ENCODE results near the gene IP6K2. TPM values are rescaled to one million over a fixed set of nuclear protein-coding genes. Genes with fewer than 3 reads are reported as not detected.
A peak's percentile ranks its signal among the peaks of the same experiment; 100 is the strongest.

IP6K2 gene
- total RNA-seq, 2 donors from 2014 or later: 24.6 to 33.1 TPM

DNA sequence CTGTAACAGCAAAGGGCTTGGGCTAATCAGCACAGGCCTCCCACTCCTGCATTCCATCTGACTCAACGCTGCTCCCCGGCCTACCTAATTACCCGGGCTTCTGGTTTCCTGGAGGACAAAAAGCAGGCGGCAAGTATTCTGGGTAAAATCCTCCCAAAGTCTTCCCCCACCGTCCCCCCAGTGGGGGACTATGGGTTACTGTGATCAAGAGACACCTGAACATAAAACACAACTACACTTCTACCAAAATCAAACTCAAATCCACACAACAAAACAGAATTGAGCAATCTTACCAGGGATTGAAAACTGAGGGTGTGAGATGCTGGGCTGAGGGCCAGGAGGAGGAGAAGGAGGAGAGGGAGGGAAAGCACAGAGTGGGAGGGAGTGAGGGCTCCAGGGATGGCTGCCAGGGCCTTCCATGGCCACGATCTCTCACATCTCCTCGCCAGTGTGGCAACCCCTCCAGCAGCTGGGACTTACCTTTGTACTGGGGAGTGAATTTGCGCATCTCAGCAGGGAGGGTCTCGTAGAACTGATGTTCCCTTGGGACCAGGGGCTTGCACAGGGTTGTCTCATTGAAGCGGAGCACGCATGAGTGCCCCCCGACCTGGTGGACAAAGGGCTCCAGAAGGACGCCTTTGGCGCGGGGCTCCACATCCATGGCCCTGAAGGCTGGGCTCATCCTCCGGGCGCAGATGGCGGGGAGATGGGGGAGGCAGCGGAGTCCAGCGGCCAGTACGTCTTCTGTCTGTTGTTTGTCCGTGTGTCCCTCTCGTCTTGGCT, 22.2 kb downstream of the IP6K2 start:
- peak; percentile 93 for DNase-seq (ENCODE audit: low spot score)
- intact Hi-C loops (cut with DNase I): no loop called here

DNA sequence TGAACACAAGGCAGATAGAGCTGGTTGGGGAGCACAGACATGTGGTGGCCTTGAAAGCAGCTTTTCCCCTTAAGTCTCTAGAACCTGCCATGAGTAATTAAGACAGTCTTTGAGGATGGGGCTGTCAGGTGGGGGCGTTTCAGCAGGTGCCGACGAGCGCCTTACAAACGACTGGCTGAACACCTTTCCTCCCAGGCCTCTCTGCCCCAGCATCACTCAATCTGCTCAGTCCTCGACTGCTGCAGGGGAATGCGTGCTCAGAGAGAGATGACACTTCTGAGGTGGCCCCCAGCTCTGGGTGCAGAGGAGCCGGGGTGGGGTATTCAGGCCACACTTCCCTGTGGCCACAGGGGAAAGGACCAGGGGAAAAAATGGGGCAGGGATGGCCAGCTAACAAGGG, 23.2 kb downstream of the IP6K2 start:
- intact Hi-C loops (cut with DNase I): no loop called here
- DNase-seq (ENCODE audit: low spot score): peak; percentile 37

- DNase-seq (ENCODE audit: low spot score): peak; percentile 5
- intact Hi-C loops (cut with DNase I): no loop called here
These were observed 24.5 kb downstream of the IP6K2 start for GRCh38 chr3:48692551-48692950.

- intact Hi-C loops (cut with DNase I): no loop called here
- DNase-seq (ENCODE audit: low spot score): peak; percentile 11
These were observed 26.1 kb downstream of the IP6K2 start for GRCh38 chr3:48690846-48691458.

DNA sequence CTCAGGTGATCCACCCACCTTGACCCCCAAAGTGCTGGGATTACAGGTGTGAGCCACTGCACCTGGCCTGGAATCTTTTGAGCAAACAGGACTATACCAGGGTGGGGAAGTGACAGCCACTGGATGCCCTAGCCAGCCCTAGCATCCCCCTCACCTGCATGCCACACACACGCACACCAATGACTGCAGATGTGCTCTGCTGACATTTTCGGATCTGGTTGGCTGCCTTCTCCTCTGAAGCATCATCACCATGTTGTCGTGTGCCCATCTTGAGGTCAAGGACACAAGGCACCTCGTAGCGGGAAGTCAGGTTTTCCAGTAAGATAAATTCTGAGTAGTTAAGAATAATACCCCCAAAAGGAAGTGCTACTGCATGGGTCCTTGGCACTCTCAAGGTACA, 27.6 kb downstream of the IP6K2 start:
- intact Hi-C loops (cut with DNase I): loop anchor here in 1 of 2 donors (10.0 kb wide), 1 partner anchor 225 kb away; a partner anchor contains a TSS
- peak; percentile 30 for DNase-seq (ENCODE audit: low spot score)

GRCh38 chr3:48688737-48689075, 28.3 kb downstream of the IP6K2 start:
- DNase-seq (ENCODE audit: low spot score): peak; percentile 76
- intact Hi-C loops (cut with DNase I): loop anchor here in 1 of 2 donors (10.0 kb wide), 1 partner anchor 224 kb away; a partner anchor contains a TSS

- intact Hi-C loops (cut with DNase I): loop anchor here in 1 of 2 donors (10.0 kb wide), 1 partner anchor 223 kb away; a partner anchor contains a TSS
- peak; percentile 63 for DNase-seq (ENCODE audit: low spot score)
These were observed 28.8 kb downstream of the IP6K2 start for GRCh38 chr3:48688032-48688736.

GRCh38 chr3:48687220-48687678, 29.8 kb downstream of the IP6K2 start:
- peak; percentile 24 for DNase-seq (ENCODE audit: low spot score)
- intact Hi-C loops (cut with DNase I): loop anchor here in 1 of 2 donors (10.0 kb wide), 1 partner anchor 222 kb away; a partner anchor contains a TSS

DNA sequence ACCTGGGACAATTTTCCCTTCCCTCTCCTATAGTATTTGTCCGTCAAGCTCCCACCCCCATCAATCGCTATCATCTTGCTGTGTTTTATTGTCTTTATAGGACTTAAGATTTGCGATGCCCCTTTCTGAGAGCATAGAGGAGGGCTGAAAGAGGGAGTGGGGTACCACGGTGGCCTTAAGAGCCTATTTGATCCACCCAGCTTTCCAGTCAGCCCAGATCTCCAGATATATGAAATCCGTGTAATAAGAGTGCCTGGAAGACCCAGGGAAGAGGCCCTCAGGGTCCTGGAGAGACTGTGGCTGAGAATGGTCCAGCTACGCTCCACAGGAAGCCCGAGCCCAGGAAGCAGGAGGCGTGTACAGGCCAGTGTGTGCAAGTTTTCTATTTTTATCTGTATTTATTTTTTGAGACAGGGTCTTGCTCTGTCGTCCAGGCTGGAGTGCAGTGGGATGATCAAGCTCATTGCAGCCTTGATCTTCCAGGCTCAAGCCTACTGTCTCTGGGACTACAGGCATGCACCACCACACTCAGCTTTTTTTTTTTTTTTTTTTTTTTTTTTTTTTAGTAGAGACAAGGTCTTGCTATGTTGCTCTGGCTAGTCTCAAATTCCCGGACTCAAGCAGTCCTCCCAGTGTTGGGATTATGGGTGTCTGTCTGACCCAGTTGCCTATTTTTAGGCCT, 30.3 kb downstream of the IP6K2 start:
- DNase-seq (ENCODE audit: low spot score): peak; percentile 22
- intact Hi-C loops (cut with DNase I): loop anchor here in 1 of 2 donors (10.0 kb wide), 1 partner anchor 222 kb away; a partner anchor contains a TSS

- intact Hi-C loops (cut with DNase I): loop anchor here in 1 of 2 donors (10.0 kb wide), 1 partner anchor 221 kb away; a partner anchor contains a TSS
- peak; percentile 97 for DNase-seq (ENCODE audit: low spot score)
These were observed 31.2 kb downstream of the IP6K2 start, which contains the start of gene NCKIPSD for GRCh38 chr3:48685603-48686511. NCKIPSD (minus strand) TSS chr3:48685915; CDS start chr3:48685807, 108 bp downstream.

DNA sequence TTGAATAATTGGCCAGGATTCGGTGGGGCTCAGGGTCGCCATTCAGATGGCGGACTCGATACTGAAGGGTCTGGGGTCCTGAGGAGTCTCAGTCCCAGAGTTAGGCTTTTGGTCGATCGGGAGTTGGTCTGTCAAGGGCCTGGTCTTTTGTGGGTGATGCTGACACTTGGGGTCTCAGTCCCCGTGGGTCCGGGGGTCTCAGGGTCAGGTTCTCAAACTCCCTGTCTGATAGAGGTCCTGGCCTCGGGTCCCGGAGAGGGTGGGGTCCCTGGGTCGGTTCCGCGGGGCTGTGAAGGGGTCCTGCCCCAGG, 31.8 kb downstream of the IP6K2 start:
- intact Hi-C loops (cut with DNase I): loop anchor here in 1 of 2 donors (10.0 kb wide), 1 partner anchor 220 kb away; a partner anchor contains a TSS
- no peak for DNase-seq (ENCODE audit: low spot score)

DNA sequence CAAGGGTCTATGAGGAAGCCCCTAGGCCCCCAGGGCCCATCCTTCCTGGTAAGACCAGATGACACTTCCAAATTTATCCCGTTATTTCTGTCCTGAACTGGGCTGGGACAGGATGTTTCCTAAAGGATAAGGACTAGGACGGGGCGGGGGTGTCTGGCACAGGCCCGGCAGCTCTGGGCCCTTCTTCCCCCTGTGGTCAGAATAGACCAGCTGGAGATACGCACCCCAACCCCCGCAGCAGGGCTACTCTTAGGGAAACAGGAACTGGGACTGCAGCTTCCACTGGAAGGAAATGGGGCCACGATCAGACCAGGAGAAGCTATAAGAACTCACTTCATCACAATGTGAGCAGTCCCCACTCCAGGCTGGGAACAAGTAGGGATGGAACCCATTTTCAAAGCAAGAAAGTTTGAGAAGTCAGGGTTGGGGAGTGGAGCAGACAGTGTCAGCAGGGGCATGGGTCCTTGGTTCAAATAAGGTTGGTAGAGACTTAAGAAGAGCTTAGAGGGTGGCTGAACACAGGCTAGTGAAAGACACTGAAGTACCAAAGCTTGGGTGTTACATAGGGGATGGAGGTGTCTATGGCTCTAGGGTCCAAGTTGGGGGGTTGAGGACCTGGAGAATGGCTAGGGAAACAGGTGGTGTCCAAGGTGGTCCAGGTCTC, 32.4 kb downstream of the IP6K2 start:
- peak; percentile 81 for DNase-seq (ENCODE audit: low spot score)
- intact Hi-C loops (cut with DNase I): loop anchor here in 1 of 2 donors (10.0 kb wide), 1 partner anchor 220 kb away; a partner anchor contains a TSS

DNA sequence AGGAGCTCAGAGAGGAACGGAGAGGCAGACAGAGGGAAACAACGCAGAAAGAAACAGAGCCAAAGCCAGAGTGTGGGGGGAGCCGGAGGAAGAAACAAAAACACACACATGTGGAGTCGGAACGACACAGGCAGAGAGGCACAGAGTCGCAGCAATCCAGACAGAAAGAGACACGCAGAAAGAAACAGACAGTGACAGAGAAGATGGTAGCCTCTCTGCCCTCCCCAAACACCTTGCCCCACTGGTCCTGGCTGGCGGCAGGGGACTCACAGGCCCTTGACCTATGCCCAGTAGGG, 33.0 kb downstream of the IP6K2 start:
- intact Hi-C loops (cut with DNase I): loop anchor here in 1 of 2 donors (10.0 kb wide), 1 partner anchor 219 kb away; a partner anchor contains a TSS
- no peak for DNase-seq (ENCODE audit: low spot score)

GRCh38 chr3:48682786-48683185, 34.2 kb downstream of the IP6K2 start:
- intact Hi-C loops (cut with DNase I): loop anchor here in 1 of 2 donors (10.0 kb wide), 1 partner anchor 218 kb away; a partner anchor contains a TSS
- DNase-seq (ENCODE audit: low spot score): peak; percentile 74

DNA sequence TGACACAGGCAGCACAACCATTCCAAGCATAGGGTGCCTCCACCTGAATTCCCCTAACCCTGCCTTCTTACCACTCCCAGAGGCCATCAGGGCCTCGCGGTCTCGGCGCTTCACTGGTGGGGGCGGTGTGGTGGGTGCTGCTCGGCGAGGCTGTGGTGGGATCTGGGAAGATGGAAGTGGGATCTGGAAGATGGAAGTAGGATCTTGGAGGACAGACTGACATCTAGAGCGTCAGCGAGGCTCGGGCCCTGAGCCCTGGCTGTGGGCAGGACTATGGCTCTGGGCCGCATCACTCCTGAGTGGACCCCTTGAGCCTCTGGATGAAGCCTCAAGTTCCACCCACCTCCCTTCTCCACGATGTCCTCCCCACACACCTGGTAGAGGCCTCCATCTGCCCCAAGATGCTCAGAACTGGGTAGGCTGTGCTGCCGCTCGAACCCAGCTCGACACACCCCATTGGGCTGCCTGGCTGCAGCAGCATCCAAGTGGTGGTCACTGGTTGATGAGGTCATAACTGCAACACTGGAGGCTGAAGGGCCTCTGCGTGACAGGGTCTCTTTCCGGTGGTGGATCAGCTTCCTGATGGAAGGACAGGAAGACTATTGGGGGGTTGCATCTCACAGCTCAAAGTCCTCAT, 34.9 kb downstream of the IP6K2 start:
- DNase-seq (ENCODE audit: low spot score): peak; percentile 60

DNA sequence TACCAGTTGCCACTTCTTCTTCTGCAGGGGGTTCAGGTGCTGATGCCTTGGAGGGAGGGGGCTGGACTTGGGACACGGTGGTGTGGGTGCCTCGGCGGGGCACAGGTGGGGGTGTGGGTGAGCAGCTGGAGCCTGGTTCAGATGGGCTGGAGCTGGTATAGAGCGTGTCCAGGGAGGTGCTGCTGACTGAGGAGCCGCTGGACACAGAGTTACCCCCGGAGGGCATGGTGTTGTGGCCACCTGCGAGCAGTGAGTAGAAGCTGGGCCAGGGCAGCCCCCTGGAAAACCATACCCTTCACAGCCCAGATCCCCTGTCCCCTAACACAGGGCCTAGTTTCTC, 35.5 kb downstream of the IP6K2 start:
- peak; percentile 58 for DNase-seq (ENCODE audit: low spot score)
- intact Hi-C loops (cut with DNase I): loop anchor here in 1 of 2 donors (10.0 kb wide), 1 partner anchor 217 kb away; a partner anchor contains a TSS

More for the DNA sequence above, 34.9 kb downstream of the IP6K2 start:
- intact Hi-C loops (cut with DNase I): loop anchor here in 1 of 2 donors (10.0 kb wide), 1 partner anchor 217 kb away; a partner anchor contains a TSS
